ENCODE results near the gene KIF16B.
A peak's percentile ranks its signal among the peaks of the same experiment; 100 is the strongest.
"Not testable (repeated sequence)": the region's sequence is repeated elsewhere in the genome, so short reads cannot be mapped to it uniquely, and the experiment has no call there.

Gene KIF16B

GRCh38 chr20:16590041-16590633 lies 16.9 kb upstream of the KIF16B start:
- DNase-seq, result no peak

- DNase-seq, result no peak
Observed at GRCh38 chr20:16589623-16590022, 16.4 kb upstream of the KIF16B start.

- DNase-seq, result no peak
Observed at GRCh38 chr20:16588241-16588640, 15.0 kb upstream of the KIF16B start.

- DNase-seq, result no peak
Observed at GRCh38 chr20:16587066-16587465, 13.8 kb upstream of the KIF16B start.

- DNase-seq, result no peak
Observed at GRCh38 chr20:16583474-16583873, 10.2 kb upstream of the KIF16B start.

- DNase-seq, result no peak
Observed at GRCh38 chr20:16581241-16581640, 8.0 kb upstream of the KIF16B start.

GRCh38 chr20:16580620-16581019 lies 7.4 kb upstream of the KIF16B start:
- no peak for DNase-seq

- no peak for DNase-seq
Observed at GRCh38 chr20:16580147-16580546, 6.9 kb upstream of the KIF16B start.

GRCh38 chr20:16576219-16576618 lies 3.0 kb upstream of the KIF16B start:
- no peak for DNase-seq

- no peak for DNase-seq
Observed at GRCh38 chr20:16575390-16576140, 2.3 kb upstream of the KIF16B start.

- peak; percentile 49 for DNase-seq
Observed at GRCh38 chr20:16574656-16575355, 1.6 kb upstream of the KIF16B start.

GRCh38 chr20:16571333-16571732 lies 1.9 kb downstream of the KIF16B start:
- no peak for DNase-seq

GRCh38 chr20:16569246-16570153 lies 3.7 kb downstream of the KIF16B start:
- no peak for DNase-seq

GRCh38 chr20:16566080-16566479 lies 7.2 kb downstream of the KIF16B start:
- no peak for DNase-seq

- DNase-seq, result not testable (repeated sequence)
Observed at GRCh38 chr20:16564079-16564478, 9.2 kb downstream of the KIF16B start.

GRCh38 chr20:16563066-16563806 lies 10.0 kb downstream of the KIF16B start:
- DNase-seq, result no peak

- no peak for DNase-seq
Observed at GRCh38 chr20:16562259-16562658, 11.0 kb downstream of the KIF16B start.

GRCh38 chr20:16560661-16561060 lies 12.6 kb downstream of the KIF16B start:
- no peak for DNase-seq

GRCh38 chr20:16560216-16560615 lies 13.0 kb downstream of the KIF16B start:
- no peak for DNase-seq

GRCh38 chr20:16556301-16556700 lies 16.9 kb downstream of the KIF16B start:
- DNase-seq, result no peak

- no peak for DNase-seq
Observed at GRCh38 chr20:16555754-16556153, 17.5 kb downstream of the KIF16B start.
